Activated T-cell treated with anti-CD3 and anti-CD28 coated beads, Interleukin-2, amount 50 U/mL, for 4 hours (primary cell): ENCODE data around the gene MAP2K2. TPM values are rescaled to one million over a fixed set of nuclear protein-coding genes. Genes with fewer than 3 reads are reported as not detected.
A peak's percentile ranks its signal among the peaks of the same experiment; 100 is the strongest.

Experiments
- ATAC-seq, 2 donors: fragments of 200-7000 bp; cut with Tn5 transposase; one replicate each; pipeline ENCODE4 v1.10.0; 2021
- DNase-seq: peaks from one replicate; pipeline ENCODE4 v3.0.0-alpha.2; 2020
- H3K27me3 Mint-ChIP-seq: one replicate; pipeline ENCODE4 v1.8.0; 2021; ENCODE audit warnings: low read depth, mixed read lengths
- H3K36me3 Mint-ChIP-seq: one replicate; pipeline ENCODE4 v1.8.0; 2022; ENCODE audit warnings: mixed read lengths; ENCODE audit not compliant: insufficient read depth
- H3K4me1 Mint-ChIP-seq: one replicate; pipeline ENCODE4 v1.8.0; 2021; ENCODE audit warnings: low read depth, mixed read lengths
- H3K4me3 Mint-ChIP-seq: one replicate; pipeline ENCODE4 v1.8.0; 2021; ENCODE audit warnings: mild to moderate bottlenecking, moderate library complexity, mixed read lengths
- H3K9me3 Mint-ChIP-seq: one replicate; pipeline ENCODE4 v1.8.0; 2021; ENCODE audit warnings: mixed read lengths
- total RNA-seq, 3 donors: library from RNA; stranded (reverse); gene quantifications; one replicate each; pipeline ENCODE4 v1.2.1, GENCODE V29; 2021

MAP2K2 gene
- total RNA-seq, 3 donors from 2014 or later, result 136 to 143 (median 139) TPM

DNA sequence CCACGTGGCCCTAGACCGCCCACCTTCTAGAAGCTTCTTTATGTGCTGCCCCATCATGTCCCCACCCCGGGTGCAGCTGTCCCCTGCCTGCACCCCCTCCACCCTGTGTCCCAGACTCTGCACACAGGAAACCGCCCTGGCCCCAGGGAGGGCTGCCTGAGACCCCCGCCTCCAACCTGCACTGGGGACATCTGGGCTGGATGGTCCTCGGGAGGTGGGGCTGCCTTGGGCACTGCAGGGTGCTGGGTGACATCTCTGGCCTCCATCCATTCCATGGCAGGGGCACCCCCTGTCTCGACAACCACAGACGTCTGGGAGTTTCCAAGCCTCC is 39.4 kb downstream of the MAP2K2 start:
- Mint-ChIP-seq H3K36me3 (no peaks in the 10 kb centered on the region), H3K4me1 (peaks cover 56% of the 10 kb centered on the region), H3K9me3 (no peaks in the 10 kb centered on the region), H3K4me3 (peak overlapping the region; percentile 40), H3K27me3 (no peaks in the 10 kb centered on the region)
- ATAC-seq (no peak), DNase-seq (no peak)

DNA sequence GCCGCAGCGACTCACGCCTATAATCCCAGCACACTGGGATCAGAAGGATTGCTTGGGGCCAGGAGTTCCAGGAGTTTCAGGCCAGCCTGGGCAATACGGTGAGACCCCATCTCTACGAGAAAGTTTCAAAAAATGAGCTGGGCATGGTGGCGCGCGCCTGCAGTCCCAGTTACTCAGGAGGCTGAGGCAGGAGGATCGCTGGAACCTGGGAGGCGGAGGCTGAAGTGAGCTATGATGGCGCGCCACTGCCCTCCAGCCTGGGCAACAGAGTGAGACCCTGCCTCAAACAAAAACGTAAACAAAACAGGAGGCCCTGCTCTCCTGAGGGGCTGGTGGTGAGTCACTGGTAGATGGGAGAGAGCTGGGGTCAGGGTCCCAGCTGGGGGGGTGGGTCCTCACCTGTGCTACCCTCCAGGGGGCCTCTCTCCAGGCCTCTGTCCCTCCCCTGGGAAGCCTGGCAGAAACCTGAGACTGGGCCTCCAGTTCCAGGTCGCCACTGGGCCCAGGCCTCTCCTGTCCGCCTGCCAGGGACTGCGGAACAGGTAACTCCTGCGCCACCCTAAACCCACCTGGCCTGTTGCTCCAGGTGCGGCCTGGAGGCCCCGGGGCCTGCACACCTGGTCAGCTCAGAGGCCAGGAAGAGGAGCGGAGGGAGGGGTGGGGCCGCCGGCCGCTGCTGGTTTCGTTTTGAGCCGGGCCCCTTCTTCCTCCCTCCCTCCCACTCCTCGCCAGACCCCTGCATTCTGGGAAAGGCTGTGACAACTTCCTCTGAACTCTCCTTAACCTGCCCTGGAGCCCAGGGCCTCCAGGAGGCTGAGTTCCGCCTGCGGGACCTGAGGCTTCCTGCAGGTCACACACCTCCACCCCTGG is 40.0 kb downstream of the MAP2K2 start:
- ATAC-seq, result peak; percentile 17 to 29
- no peaks in the 10 kb centered on the region for H3K27me3 Mint-ChIP-seq
- no peak for DNase-seq
- H3K4me1 Mint-ChIP-seq, result peaks cover 53% of the 10 kb centered on the region
- no peaks in the 10 kb centered on the region for H3K9me3 Mint-ChIP-seq
- peak overlapping the region; percentile 40 for H3K4me3 Mint-ChIP-seq
- no peaks in the 10 kb centered on the region for H3K36me3 Mint-ChIP-seq

DNA sequence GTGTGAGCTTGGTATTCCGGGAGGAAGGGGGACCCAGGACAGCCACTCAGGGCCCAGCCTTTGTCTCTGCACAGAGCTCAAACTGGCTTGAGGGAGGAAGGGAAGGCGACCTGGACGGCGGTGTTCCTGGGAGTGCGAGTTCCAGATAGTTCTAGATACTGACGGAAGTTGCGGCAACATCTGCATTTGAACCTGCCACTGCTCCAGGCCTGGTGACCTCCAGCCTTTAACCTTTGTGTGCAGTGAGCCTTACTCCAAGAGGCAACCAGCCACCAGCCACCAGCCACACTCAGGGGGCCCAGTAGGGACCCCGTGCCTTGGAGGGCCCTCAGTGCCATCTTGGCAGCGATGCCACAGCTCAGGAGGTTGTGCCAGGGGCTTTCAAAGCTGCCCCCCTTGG is 41.8 kb downstream of the MAP2K2 start:
- H3K27me3 Mint-ChIP-seq, result no peaks in the 10 kb centered on the region
- peaks cover 48% of the 10 kb centered on the region for H3K4me1 Mint-ChIP-seq
- DNase-seq (no peak), ATAC-seq (no peak)
- H3K36me3 Mint-ChIP-seq, result no peaks in the 10 kb centered on the region
- no peaks in the 10 kb centered on the region for H3K9me3 Mint-ChIP-seq
- no peak overlapping the region for H3K4me3 Mint-ChIP-seq

DNA sequence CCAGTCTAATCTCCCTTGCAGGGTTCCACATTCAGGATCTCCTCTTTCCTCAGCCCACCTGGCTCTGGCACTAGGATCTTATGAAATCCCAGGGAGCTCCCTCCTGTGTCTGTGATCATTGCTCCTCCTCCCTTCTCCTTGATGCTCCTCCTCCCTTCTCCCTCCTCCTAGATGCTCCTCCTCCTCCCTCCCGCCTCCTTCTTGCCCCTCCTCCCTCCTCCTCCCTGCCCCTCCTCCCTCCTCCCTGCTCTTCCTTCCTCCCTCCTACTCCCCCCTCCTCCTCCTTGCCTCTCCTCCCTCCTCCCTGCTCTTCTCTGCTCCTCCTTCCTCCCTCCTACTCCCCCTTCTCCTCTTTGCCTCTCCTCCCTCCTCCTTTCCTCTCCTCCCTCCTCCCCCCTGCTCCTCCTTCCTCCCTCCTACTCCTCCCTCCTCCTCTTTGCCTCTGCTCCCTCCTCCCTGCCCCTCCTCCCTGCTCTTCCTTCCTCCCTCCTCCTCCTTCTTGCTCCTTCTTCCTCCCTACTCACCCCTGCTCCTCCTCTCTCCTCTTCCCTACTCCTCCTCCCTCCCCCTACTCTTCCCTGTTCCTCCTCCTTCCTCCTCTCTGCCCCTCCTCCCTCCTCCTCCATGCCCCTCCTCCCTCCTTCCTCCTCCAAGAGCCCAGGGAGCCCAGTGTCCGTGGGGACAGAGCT is 42.3 kb downstream of the MAP2K2 start:
- Mint-ChIP-seq H3K4me3 (no peak overlapping the region), H3K27me3 (no peaks in the 10 kb centered on the region), H3K4me1 (peaks cover 49% of the 10 kb centered on the region), H3K36me3 (no peaks in the 10 kb centered on the region), H3K9me3 (no peaks in the 10 kb centered on the region)
- DNase-seq, result no peak
- ATAC-seq, result no peak

DNA sequence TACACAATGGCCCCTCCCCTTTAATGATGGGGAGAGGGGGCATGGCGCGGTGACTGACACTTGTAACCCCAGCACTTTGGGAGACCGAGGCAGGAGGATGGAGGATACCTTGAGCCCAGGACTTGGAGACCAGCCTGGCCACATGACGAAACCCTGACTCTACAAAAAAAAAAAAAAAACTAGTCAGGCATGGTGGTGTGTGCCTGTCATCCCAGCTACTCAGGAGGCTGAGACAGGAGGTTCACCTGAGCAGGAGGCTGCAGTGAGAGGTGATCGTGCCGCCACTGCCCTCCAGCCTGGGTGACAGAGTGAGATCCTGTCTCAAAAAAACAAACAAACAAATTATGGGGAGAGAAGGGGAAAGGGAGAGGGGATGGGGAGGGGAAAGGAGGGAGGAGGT is 43.4 kb downstream of the MAP2K2 start:
- Mint-ChIP-seq H3K36me3 (no peaks in the 10 kb centered on the region), H3K27me3 (no peaks in the 10 kb centered on the region), H3K9me3 (no peaks in the 10 kb centered on the region), H3K4me1 (peaks cover 41% of the 10 kb centered on the region), H3K4me3 (no peak overlapping the region)
- ATAC-seq, result no peak
- no peak for DNase-seq

DNA sequence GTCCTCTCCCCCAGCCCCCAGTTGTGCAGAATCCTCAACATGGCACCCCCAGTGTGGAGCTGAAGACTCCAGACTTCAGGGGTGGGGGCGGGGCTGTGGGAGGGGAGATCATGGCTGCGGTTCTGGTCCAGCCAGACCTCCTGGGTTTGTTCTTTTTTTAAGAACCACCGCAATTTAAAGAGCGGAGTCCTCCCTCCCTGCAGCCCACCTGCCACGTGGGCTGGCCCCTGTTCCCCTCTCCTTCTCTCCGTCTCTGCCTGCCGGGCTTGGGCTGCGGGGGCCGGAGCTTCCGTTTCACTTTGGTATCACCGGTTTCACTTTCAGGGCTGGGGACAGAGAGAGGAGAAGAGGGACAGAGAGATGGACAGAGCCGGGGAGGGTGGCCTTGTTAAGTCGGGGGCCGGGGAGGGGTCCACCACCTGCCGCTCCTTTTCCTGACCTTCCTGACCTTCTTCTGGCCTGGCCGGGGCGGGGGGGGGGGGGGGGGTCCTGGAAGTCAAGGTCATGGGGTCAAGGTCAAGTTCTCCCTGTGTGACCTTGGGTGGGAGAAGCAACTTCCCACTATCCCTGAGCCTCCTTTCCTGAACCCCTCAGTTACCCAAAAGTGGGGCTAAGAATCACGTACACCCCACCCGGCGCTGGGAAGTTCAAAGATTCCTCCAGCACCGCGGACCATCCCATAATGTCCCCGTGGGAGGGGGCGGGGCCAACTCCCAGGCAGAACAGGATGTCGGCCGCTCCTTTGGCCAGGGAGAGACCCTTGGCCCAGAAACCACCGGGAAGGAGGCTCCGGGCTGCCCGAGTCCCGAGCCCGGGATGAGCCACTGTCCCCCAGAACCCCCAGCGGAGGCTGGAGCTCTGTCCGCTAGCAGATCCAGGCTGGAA is 45.9 kb downstream of the MAP2K2 start:
- peak overlapping the region; percentile 71 for H3K4me3 Mint-ChIP-seq
- H3K9me3 Mint-ChIP-seq, result no peaks in the 10 kb centered on the region
- peak; percentile 73 to 79 for ATAC-seq
- no peaks in the 10 kb centered on the region for H3K27me3 Mint-ChIP-seq
- H3K4me1 Mint-ChIP-seq, result peaks cover 32% of the 10 kb centered on the region
- no peaks in the 10 kb centered on the region for H3K36me3 Mint-ChIP-seq
- peak; percentile 55 for DNase-seq

DNA sequence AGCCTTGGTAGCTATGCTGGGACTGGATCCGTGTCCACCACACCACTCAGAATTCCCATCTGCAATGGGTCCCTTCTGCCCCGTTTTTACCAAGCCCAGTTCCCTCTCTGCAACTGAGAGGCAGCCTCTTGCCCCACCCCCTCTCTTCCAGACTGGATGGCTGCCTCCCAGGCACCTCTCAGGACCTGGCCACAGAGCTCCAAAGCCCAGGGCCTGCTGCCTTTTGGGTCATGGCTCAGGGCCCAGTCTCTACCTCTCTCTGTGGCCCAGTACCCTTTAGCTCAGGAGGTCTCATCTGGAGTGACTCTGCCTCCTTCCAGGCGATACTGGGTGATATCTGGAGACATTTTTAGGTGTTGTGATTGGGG is 46.9 kb downstream of the MAP2K2 start:
- H3K4me1 Mint-ChIP-seq, result peaks cover 27% of the 10 kb centered on the region
- H3K9me3 Mint-ChIP-seq, result no peaks in the 10 kb centered on the region

DNA sequence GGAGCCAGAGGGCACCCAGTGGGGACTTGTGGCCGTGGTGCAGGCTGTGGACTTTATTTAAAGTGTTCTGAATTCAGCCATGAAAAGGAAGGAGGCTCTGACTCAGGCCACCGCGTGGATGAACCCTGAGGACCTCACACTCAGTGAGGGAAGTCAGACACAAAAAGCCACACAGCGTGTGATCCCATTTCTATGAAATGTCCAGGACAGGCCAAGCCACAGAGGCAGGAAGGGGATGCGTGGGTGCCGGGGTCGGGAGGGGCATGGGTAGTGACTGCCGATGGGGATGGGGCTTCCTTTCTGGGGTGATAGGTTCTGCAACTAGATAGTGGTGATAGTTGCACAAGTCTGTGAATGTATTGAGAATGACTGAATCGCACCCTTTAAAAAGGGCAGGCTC is 48.5 kb downstream of the MAP2K2 start:
- Mint-ChIP-seq H3K9me3 (no peaks in the 10 kb centered on the region), H3K27me3 (no peaks in the 10 kb centered on the region), H3K36me3 (no peaks in the 10 kb centered on the region), H3K4me3 (no peak overlapping the region), H3K4me1 (peaks cover 26% of the 10 kb centered on the region)
- no peak for ATAC-seq
- no peak for DNase-seq

More for the DNA sequence above, 46.9 kb downstream of the MAP2K2 start:
- ATAC-seq (no peak), DNase-seq (no peak)
- H3K36me3 Mint-ChIP-seq, result no peaks in the 10 kb centered on the region
- peak overlapping the region; percentile 4 for H3K4me3 Mint-ChIP-seq
- H3K27me3 Mint-ChIP-seq, result no peaks in the 10 kb centered on the region

DNA sequence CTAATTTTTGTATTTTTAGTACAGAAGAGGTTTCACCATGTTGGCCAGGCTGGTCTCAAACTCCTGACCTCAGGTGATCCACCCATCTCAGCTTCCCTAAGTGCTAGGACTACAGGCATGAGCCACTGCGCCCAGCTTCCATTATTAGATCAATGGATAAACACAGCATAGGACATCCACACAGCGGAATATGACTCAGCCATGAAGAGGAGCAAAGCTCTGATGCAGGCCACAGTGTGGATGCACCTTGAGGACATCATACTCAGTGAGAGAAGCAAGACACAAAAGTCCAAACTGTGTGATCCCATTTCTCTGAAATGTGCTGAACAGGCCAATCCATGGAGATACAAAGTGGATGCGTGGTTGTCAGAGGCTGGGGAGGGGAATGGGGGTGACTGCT is 52.3 kb downstream of the MAP2K2 start:
- no peaks in the 10 kb centered on the region for H3K36me3 Mint-ChIP-seq
- ATAC-seq (no peak), DNase-seq (no peak)
- H3K4me3 Mint-ChIP-seq, result no peak overlapping the region
- H3K27me3 Mint-ChIP-seq, result no peaks in the 10 kb centered on the region
- no peaks in the 10 kb centered on the region for H3K9me3 Mint-ChIP-seq
- H3K4me1 Mint-ChIP-seq, result peaks cover 26% of the 10 kb centered on the region

DNA sequence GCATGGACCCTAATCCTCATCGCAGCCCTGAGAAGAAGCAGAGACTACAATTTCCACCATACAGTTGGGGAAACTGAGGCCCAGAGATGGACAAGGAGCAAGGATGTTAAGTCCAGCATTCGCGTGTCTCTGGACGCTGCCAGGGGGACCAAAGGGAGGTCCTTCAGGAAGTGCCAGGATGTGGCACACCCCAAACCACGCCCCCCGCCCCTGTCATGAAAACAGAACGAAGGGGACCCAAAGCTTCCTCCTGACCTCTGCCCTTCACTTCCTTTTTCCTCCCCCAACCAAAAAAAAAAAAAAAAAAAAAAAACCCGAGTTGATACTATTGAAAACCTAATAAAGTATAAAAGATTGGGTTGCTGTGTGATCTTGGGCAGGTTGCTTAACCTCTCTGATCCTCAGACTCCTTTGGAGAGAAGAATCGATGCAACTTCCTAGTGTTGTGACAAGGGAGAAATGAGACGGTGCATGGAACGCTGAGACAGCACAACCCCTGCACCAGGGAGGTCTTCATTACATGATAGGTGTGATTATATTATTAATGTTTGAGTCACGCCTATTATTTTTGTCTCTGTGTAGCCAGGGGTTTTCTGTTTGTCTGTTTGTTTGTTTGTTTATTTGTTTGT is 54.5 kb downstream of the MAP2K2 start:
- peak overlapping the region; percentile 40 for H3K4me3 Mint-ChIP-seq
- no peaks in the 10 kb centered on the region for H3K36me3 Mint-ChIP-seq
- H3K4me1 Mint-ChIP-seq, result peaks cover 20% of the 10 kb centered on the region

DNA sequence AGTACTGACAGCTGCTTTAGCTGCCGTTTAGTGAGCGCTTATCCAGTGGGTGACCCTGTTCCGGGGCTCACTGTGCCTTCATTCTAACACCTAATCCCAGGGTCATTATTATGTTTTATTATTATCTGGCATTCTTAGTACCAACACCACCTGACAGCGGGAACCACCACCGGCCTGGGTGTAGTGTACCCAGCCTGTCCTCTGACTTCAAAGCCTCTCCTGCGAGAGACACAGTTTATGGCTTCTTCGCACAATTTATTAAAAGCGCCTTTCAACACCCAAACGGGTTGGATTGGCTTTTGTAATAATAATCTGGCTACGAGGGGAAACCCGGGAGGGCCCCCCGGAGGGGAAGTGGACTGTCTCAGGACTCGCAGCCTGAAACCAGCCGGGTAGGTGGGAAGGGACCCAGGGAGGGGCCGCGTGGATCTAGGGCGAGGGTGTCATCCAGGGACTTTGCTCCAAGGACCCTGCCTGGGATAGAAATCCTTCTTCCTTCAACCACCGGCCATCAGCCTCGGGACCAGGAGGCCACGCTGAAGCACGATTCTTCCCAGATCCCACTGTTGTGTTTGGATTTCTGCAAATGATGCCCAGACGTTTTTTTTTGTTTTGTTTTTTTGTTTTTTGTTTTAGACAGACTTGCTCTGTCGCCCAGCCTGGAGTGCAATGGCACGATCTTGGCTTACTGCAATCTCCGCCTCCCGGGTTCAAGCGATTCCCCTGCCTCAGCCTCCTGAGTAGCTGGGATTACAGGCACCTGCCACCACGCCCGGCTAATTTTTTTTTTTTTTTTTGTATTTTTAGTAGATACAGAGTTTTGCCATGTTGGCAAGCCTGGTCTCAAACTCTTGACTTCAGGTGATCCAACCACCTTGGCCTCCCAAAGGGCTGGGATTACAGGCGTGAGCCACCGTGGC is 55.6 kb downstream of the MAP2K2 start:
- ATAC-seq (no peak), DNase-seq (no peak)
- H3K27me3 Mint-ChIP-seq, result no peaks in the 10 kb centered on the region
- H3K9me3 Mint-ChIP-seq, result no peaks in the 10 kb centered on the region
- H3K36me3 Mint-ChIP-seq, result peaks cover 3% of the 10 kb centered on the region
- H3K4me1 Mint-ChIP-seq, result peaks cover 25% of the 10 kb centered on the region
- H3K4me3 Mint-ChIP-seq, result peak overlapping the region; percentile 78

More for the DNA sequence above, 54.5 kb downstream of the MAP2K2 start:
- Mint-ChIP-seq H3K9me3 (no peaks in the 10 kb centered on the region), H3K27me3 (no peaks in the 10 kb centered on the region)
- ATAC-seq (no peak), DNase-seq (no peak)

DNA sequence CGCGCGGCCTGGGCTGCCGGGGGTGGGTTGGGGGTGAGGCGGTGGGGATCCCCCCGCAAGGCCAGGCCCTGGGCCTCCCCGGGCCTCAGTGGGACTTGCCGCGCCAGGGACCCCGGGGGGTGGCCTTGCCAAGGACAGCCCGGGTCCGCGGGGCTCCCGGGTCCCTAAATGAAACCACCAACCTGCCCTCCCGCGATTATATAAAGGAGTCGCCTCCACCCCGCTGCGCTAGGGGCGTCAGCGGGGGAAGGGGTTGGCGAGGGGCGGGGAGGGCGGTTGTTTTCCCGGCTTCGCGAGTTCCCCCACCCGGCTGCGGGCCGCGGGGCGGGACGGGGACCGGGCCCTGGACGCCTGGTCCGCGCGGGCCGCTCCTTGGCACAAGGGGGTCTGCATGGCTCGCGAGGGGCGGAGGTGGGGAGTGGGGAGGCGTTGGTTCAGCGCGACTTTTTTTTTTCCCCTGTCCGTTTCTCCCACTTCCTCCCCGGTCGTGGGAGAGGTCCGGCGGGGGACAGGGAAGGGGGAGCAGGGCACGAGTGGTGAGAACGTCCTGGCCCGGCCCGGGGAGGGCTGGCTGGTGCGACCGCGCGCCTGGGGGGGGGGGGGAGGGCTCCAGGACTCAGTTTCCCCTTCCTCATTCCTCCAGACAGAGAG is 56.4 kb downstream of the MAP2K2 start:
- H3K27me3 Mint-ChIP-seq, result no peaks in the 10 kb centered on the region
- DNase-seq, result no peak

More for the DNA sequence above, 56.4 kb downstream of the MAP2K2 start:
- ATAC-seq, result no peak
- Mint-ChIP-seq H3K9me3 (no peaks in the 10 kb centered on the region), H3K4me1 (peaks cover 32% of the 10 kb centered on the region), H3K4me3 (peak overlapping the region; percentile 78), H3K36me3 (peaks cover 3% of the 10 kb centered on the region)
